Thoracic aorta (tissue), 2 donors: ENCODE data around the gene TBC1D4. TPM values are rescaled to one million over a fixed set of nuclear protein-coding genes. Genes with fewer than 3 reads are reported as not detected.

Experiments used
- ATAC-seq: fragments of 150-250 bp; one replicate; pipeline ENCODE4 v1.8.0; 2017; ENCODE audit warnings: low read depth; ENCODE audit not compliant: insufficient number of reproducible peaks, low FRiP score
- DNase-seq: peaks from one replicate; pipeline ENCODE4 v3.0.0-alpha.2; 2020; ENCODE audit warnings: low spot score
- H3K27ac ChIP-seq, 2 donors: fragments of 200-600 bp; sonication (generic); 1 replicate in 1 of 2; 2 replicates in 1 of 2; pipeline ENCODE4 v1.5.1; 2016; ENCODE audit warnings: mild to moderate bottlenecking in 2 of 2, moderate library complexity in 2 of 2
- H3K27me3 ChIP-seq: fragments of 200-600 bp; sonication (generic); replicated peaks from 2 replicates; pipeline ENCODE4 v1.6.0; 2016; ENCODE audit warnings: mild to moderate bottlenecking; ENCODE audit not compliant: insufficient read depth
- H3K36me3 ChIP-seq: fragments of 200-600 bp; sonication (generic); one replicate; pipeline ENCODE4 v1.5.1; 2016
- H3K4me1 ChIP-seq, 2 donors: fragments of 200-600 bp; sonication (generic); 1 replicate in 1 of 2; 2 replicates in 1 of 2; pipeline versions ENCODE4 v1.5.1 to v1.6.0; 2016; ENCODE audit warnings: low read depth in 2 of 2, mild to moderate bottlenecking in 1 of 2; ENCODE audit not compliant: control insufficient read depth in 1 of 2
- H3K4me3 ChIP-seq: fragments of 200-600 bp; sonication (generic); 2 replicates; pipeline ENCODE4 v1.5.1; 2016; ENCODE audit warnings: mild to moderate bottlenecking
- H3K9me3 ChIP-seq: fragments of 200-600 bp; sonication (generic); 2 replicates; pipeline ENCODE4 v1.5.1; 2016
- CTCF ChIP-seq: fragments of 200-600 bp; sonication (generic); IDR thresholded peaks from one replicate; pipeline ENCODE4 v1.5.1; 2019; ENCODE audit warnings: antibody characterized with exemption
- total RNA-seq, 2 donors: library from RNA; depleted of rRNA; stranded (reverse); fragments of >200 nt; gene quantifications; one replicate each; pipeline versions ENCODE4 v1.1.0 to v1.2.3, GENCODE V29; 2016

TBC1D4 gene
- total RNA-seq, 2 donors from 2014 or later, result 15.8 to 20.3 TPM

GRCh38 chr13:75318138-75318833, 163.7 kb downstream of the TBC1D4 start:
- no peak overlapping the region for H3K27ac ChIP-seq
- no peaks in the 10 kb centered on the region for H3K27me3 ChIP-seq
- no peaks in the 10 kb centered on the region for H3K36me3 ChIP-seq
- H3K9me3 ChIP-seq, result no peaks in the 10 kb centered on the region
- H3K4me1 ChIP-seq, result no peaks in the 10 kb centered on the region
- no peak overlapping the region for H3K4me3 ChIP-seq
- ATAC-seq (no peak), DNase-seq (no peak)
- TF ChIP-seq CTCF, result no peak

GRCh38 chr13:75316427-75316826, 165.5 kb downstream of the TBC1D4 start:
- no peaks in the 10 kb centered on the region for H3K4me1 ChIP-seq
- DNase-seq (no peak), ATAC-seq (no peak)
- H3K27ac ChIP-seq, result no peak overlapping the region
- H3K9me3 ChIP-seq, result no peaks in the 10 kb centered on the region
- no peak for TF ChIP-seq CTCF
- H3K4me3 ChIP-seq, result no peak overlapping the region
- peaks cover 6% of the 10 kb centered on the region for H3K36me3 ChIP-seq
- no peaks in the 10 kb centered on the region for H3K27me3 ChIP-seq

GRCh38 chr13:75312884-75313520, 169.0 kb downstream of the TBC1D4 start:
- H3K36me3 ChIP-seq, result peaks cover 6% of the 10 kb centered on the region
- no peak overlapping the region for H3K4me3 ChIP-seq
- no peak for TF ChIP-seq CTCF
- DNase-seq, result no peak
- no peaks in the 10 kb centered on the region for H3K9me3 ChIP-seq
- no peaks in the 10 kb centered on the region for H3K27me3 ChIP-seq
- no peak overlapping the region for H3K27ac ChIP-seq
- H3K4me1 ChIP-seq, result no peaks in the 10 kb centered on the region
- ATAC-seq, result no peak

- no peak for TF ChIP-seq CTCF
- DNase-seq, result no peak
- no peak for ATAC-seq
These were observed 171.9 kb downstream of the TBC1D4 start for GRCh38 chr13:75309981-75310580.

GRCh38 chr13:75308222-75308621, 173.7 kb downstream of the TBC1D4 start:
- no peak for ATAC-seq
- Histone ChIP-seq H3K27me3 (no peaks in the 10 kb centered on the region), H3K4me1 (peaks cover 8 to 12% of the 10 kb centered on the region in 2 donors), H3K36me3 (peaks cover 6% of the 10 kb centered on the region), H3K27ac (no peak overlapping the region), H3K9me3 (no peaks in the 10 kb centered on the region), H3K4me3 (no peak overlapping the region)
- TF ChIP-seq CTCF, result no peak
- no peak for DNase-seq

More at GRCh38 chr13:75309981-75310580, 171.9 kb downstream of the TBC1D4 start:
- Histone ChIP-seq H3K36me3 (peaks cover 6% of the 10 kb centered on the region), H3K4me1 (peaks cover 4 to 9% of the 10 kb centered on the region in 2 donors), H3K4me3 (no peak overlapping the region), H3K27ac (no peak overlapping the region), H3K27me3 (no peaks in the 10 kb centered on the region), H3K9me3 (no peaks in the 10 kb centered on the region)
